SHP77 treated with DMSO at 0.1 percent for 48 hours (cell line): ENCODE results near the gene PCYT1B.
"Not testable (repeated sequence)": the region's sequence is repeated elsewhere in the genome, so short reads cannot be mapped to it uniquely, and the experiment has no call there.

Experiments
- DNase-seq: peaks from one replicate; lab custom pipeline; 2025; lab: John Stamatoyannopoulos, UW

Gene PCYT1B

GRCh38 chrX:24647257-24648058, at the start of gene PCYT1B:
PCYT1B (minus strand) TSS chrX:24647347; CDS start chrX:24647105, 242 bp downstream.
- DNase-seq: peak; percentile 63

DNA sequence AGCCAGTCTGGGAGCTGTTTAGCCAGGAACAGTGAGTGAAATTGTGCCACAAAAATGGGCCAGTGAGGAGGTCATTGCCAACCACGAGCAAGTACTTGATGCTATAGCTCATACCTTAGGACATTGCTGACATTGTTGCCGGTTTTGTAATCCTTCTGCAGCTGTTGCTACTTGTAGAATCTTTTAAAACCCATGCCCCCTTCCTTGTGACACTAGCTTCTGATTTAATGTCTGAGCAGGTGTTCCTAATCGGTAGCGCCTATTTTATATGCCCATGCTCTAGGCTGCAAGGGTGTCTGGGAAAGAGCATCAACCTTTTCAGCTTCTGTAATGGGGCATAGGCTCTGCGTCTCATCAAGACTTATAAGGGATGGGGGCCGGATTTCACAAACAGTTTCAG, 49.1 kb upstream of the PCYT1B start:
- no peak for DNase-seq

- DNase-seq: no peak
These were observed 47.7 kb upstream of the PCYT1B start for GRCh38 chrX:24694825-24695224.

DNA sequence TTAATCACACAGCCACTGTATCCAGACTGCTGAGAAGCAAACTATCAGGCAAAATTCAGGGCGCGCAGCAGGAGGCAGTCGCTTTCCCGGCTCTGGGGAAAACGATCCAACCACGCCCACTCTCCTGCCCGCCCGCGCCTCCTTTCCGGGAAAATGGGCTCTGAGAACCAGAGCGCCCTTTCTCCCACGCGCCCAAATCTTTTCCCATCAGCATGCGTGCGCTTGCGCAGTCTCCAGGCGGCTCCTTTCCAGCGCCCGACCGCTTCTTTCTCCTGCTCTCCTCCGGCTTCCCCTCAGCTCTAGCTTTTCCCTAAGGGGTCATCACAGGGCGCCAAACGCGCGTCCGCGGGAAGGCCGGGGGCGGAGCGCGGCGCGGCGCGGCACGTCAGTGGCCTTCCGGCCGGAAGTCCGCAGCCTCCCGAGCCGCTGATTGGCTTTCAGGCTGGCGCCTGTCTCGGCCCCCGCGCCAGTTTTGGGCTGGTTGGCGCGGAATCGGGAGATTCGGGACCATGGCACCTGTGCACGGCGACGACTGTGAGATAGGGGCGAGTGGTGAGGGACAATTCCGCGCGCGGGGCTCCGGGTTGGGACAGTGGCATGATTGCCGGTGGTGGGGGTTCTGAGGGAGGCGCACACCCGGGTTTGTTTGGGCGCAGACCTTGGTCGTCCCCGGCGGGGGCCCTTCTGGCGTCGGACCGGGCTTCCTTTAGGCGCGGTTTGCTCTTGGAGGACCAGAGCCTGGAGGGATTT, 46.5 kb upstream of the PCYT1B start, which contains the start of gene POLA1:
POLA1 (plus strand) TSS at position 466 of the 750 bp plus-strand sequence; CDS start at position 510, 44 bp downstream.
- peak; percentile 84 for DNase-seq

DNA sequence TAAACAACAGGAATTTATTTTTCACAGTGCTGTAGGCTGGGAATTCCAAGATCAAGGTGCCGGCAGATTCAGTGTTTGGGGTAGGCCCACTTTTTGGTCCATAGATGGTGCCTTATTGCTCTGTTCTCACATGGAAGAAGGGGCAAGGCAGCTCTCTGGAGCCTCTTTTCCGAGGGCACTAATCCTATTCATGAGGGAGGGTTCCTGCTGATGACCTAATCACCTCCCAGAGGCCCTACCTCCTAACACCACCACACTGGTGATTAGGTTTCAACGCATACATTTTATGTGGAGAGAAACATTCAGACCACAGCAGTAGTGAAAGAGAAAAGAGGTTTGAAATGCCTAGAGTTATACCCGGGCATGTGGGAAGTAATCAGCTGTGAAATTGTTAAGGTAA, 45.2 kb upstream of the PCYT1B start:
- DNase-seq: no peak

- no peak for DNase-seq
These were observed 36.9 kb upstream of the PCYT1B start for GRCh38 chrX:24684048-24684447.

- no peak for DNase-seq
These were observed 35.7 kb upstream of the PCYT1B start for GRCh38 chrX:24682739-24683432.

GRCh38 chrX:24676403-24677024, 29.4 kb upstream of the PCYT1B start:
- no peak for DNase-seq

GRCh38 chrX:24673424-24673823, 26.3 kb upstream of the PCYT1B start:
- DNase-seq: no peak

- no peak for DNase-seq
These were observed 25.6 kb upstream of the PCYT1B start for GRCh38 chrX:24672701-24673190.

GRCh38 chrX:24668111-24668510, 21.0 kb upstream of the PCYT1B start:
- no peak for DNase-seq

- no peak for DNase-seq
These were observed 15.2 kb upstream of the PCYT1B start for GRCh38 chrX:24662352-24662751.

DNA sequence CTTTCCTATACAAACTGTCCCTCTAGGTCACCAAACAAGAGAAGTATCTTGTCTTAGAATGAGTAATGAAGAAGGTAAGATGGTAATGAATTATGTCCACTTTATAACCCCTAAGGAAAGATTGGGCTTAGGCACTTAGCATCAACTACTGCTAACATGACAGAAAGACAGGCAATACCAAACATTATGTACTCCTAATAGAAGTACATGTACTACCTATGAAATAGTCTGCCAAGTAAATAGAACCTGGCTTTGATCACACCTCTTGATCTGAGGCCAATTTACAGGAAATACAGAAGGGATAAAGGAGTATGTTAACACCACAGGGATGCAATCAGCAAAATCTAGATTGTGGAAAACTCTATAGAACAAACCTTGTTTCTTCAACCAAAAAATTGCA, 14.1 kb upstream of the PCYT1B start:
- DNase-seq: no peak

GRCh38 chrX:24659646-24660045, 12.5 kb upstream of the PCYT1B start:
- no peak for DNase-seq

DNA sequence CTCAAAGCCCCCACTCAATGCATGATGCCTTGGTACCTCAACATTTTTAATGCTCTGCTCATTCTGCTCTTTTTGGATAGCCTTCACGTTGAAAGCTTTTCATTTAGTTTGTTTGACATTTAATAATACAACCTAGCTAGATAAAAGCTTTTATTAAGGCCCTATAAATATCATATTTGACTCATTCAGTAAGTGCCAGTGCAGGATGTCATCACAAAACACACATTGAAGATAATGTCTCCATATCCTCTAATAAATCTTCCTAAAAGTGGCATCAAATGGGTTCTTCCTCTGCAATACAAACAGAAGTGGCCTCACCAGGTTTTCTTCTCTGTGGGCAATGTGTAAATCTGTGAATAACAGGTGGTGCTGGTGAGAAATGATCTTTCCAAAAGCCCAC, 12.0 kb upstream of the PCYT1B start:
- DNase-seq: peak; percentile 1

DNA sequence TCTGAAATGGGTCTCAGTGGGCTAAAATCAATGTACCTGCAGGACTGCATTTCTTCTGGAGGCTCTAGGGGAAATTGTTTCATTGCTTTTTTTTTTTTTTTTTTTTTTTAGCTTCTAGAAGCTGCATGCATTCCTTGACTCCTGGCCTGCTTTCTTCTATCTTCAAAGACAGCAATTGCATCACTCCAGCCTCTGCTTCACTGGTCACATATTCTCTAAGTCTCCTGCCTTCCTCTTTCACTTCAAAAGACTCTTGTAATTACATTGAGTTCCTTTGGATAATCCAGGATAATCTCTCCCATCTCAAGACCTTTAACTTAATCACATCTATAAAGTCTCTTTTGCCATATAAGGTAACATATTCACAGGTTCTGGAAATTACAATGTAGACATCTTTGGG, 11.3 kb upstream of the PCYT1B start:
- no peak for DNase-seq

DNA sequence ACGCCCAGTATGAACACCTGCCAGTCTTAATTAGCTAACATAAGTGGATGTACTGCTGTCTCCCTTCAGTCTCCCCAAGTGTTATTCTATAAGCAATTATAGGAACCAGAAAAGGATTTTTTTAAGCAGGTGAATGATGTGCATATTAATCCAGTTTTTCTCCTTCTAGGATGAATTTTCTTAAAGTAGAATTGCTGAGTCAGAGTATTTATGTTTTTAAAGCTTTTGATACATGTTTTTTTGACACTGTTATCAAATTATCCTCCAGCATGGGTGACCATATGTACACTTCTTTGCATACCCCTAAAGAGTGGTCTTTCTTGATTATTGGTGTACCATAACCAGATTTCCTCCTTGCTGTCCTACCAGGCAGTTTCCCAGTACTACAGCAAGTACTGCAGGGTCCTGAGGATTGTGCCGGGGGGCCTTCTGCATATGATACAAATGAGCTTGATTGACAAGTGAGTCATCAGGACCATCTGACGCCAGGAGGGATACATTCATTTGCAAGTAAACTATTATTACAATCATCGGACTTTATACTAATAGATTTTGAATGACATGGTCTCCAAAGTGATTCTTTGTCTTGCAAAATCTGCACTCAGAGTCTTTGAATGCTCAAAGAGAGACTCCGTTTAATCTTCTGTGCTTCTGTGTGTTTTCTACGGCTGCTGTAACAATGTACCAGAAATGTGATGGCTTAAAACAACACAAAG, 10.7 kb upstream of the PCYT1B start:
- DNase-seq: no peak

DNA sequence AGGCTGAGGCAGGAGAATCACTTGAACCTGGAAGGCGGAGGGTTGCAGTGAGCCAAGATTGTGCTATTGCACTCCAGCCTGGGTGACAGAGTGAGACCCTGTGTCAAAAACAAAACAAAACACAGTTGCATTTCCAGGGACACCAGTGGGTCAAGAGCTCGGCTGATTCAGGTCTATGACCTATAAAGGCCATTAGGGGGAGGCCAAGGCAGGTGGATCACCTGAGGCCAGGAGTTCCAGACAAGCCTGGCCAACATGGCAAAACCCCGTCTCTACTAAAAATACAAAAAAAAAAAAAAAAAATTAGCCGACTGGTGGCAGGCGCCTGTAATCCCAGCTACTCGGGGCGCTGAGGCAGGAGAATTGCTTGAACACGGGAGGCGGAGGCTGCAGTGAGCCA, 8.5 kb upstream of the PCYT1B start:
- not testable (repeated sequence) for DNase-seq

- DNase-seq: no peak
These were observed 4.6 kb upstream of the PCYT1B start for GRCh38 chrX:24651783-24652182.

GRCh38 chrX:24648495-24648894, 1.3 kb upstream of the PCYT1B start:
- no peak for DNase-seq

- DNase-seq: peak; percentile 33
These were observed 383 bp downstream of the PCYT1B start for GRCh38 chrX:24646745-24647182.
